Pancreas (tissue), 10 donors: ENCODE data around the gene GATAD2B. TPM values are rescaled to one million over a fixed set of nuclear protein-coding genes. Genes with fewer than 3 reads are reported as not detected.

Source experiments
- ATAC-seq, 4 donors: fragments of 200-7000 bp; cut with Tn5 transposase; one replicate each; pipeline versions ENCODE4 v1.8.0 to v1.9.1; 2020; ENCODE audit warnings: mild to moderate bottlenecking in 4 of 4, moderate library complexity in 4 of 4
- DNase-seq, 6 donors: peaks; one replicate each; pipeline ENCODE4 v3.0.0-alpha.2; 2020
- FAIRE-seq: peaks from 2 replicates; lab custom pipeline; 2012; peaks lifted over from hg19 to GRCh38; lab: Jason Lieb, UNC
- H3K27ac ChIP-seq, 4 donors: fragments of 200-600 bp; sonication (generic); 1 replicate in 3 of 4; 2 replicates in 1 of 4; pipeline versions ENCODE4 v1.5.0 to v1.8.0; 2020
- H3K27me3 ChIP-seq, 4 donors: fragments of 200-600 bp; one replicate each; pipeline ENCODE4 v1.8.0; 2021
- H3K36me3 ChIP-seq, 3 donors: fragments of 200-600 bp; sonication (generic) in 1 of 3; one replicate each; pipeline versions ENCODE4 v1.5.0 to v1.8.0; 2020 to 2021
- H3K4me1 ChIP-seq, 3 donors: fragments of 200-600 bp; one replicate each; pipeline ENCODE4 v1.8.0; 2021
- H3K4me3 ChIP-seq, 4 donors: fragments of 200-600 bp; sonication (generic) in 2 of 4; one replicate each; pipeline versions ENCODE4 v1.5.0 to v1.8.0; 2020 to 2021
- H3K9me3 ChIP-seq, 4 donors: fragments of 200-600 bp; one replicate each; pipeline ENCODE4 v1.8.0; 2021
- CTCF ChIP-seq, 4 donors: fragments of 200-600 bp; sonication (generic) in 3 of 4; IDR thresholded peaks; one replicate each; pipeline versions ENCODE4 v1.5.0 to v1.8.0; 2021; ENCODE audit warnings: antibody characterized with exemption in 4 of 4
- WGBS, 2 donors: extraction: QIAGEN DNeasy Blood & Tissue Kit; methylation state at CpG; one replicate each; pipeline ENCODE4 v1.1.7; 2013; 5-methylcytosine and 5-hydroxymethylcytosine counted together
- intact Hi-C, 3 donors: fragments of 100-400 bp; cut with DNase I; formaldehyde crosslinking; loops; one replicate each; pipeline versions ENCODE4 v1.11.1 to v1.14.2; 2022
- polyA plus RNA-seq, 2 donors: library from polyadenylated mRNA; stranded (reverse); fragments of 200-250 nt; gene quantifications; one replicate each; pipeline ENCODE4 v1.2.3, GENCODE V29; 2013
- total RNA-seq, 6 donors: library from RNA; stranded (reverse); fragmentation: NEBNext Ultra II Directional in 4 of 6; extraction: Animal tissue kit (Norgen Biotek cat#: 25700) in 4 of 6; gene quantifications; one replicate each; pipeline versions ENCODE4 v1.2.1 to v1.2.4, GENCODE V29; 2021 to 2023
- donor health status: healthy with polysubstance abuse.
- donor health status: DM: no; HTN: no; CAD: no; lungs with moderate emphysema.
- donor health status: DM: no; HTN: no; CAD: no.
- donor health status: control.
- donor health status: control.
- donor health status: Bipolar disorder and iron deficiency.
- donor health status: DM: yes; HTN: yes; CAD: no.
- donor health status: DM: no; HTN: no; CAD: no.
- donor health status: DM: no; HTN: no; CAD: no.
- donor health status: DM: yes; HTN: yes; CAD: no.

The GATAD2B gene
- total and polyA plus RNA-seq, 8 donors: 4.8 to 27.1 (median 16.2) TPM

- Histone ChIP-seq H3K4me1 (no peaks in the 10 kb centered on the region), H3K9me3 (no peaks in the 10 kb centered on the region), H3K4me3 (no peak overlapping the region), H3K27me3 (no peaks in the 10 kb centered on the region), H3K36me3 (peaks cover 0 to 10% (median under 1%) of the 10 kb centered on the region in 3 donors), H3K27ac (no peak overlapping the region)
- no peak for TF ChIP-seq CTCF (IDR thresholded peaks at IDR 0.05)
- DNase-seq (peak in 1 of 6 donors; percentile 66), ATAC-seq (no peak), FAIRE-seq (no peak)
- 87 to 95% methylated on average over 11 of the region's 11 CpGs for WGBS, 2 donors
- intact Hi-C loops: loop anchor here in 1 of 3 donors (10.0 kb wide), 2 partner anchors 118 to 148 kb away; no protein-coding TSS in a partner anchor
Observed at GRCh38 chr1:153942766-153943549, 20.2 kb upstream of the GATAD2B start.

- Histone ChIP-seq H3K4me3 (no peak overlapping the region), H3K36me3 (peaks cover 0 to 17% (median 10%) of the 10 kb centered on the region in 3 donors), H3K27me3 (no peaks in the 10 kb centered on the region), H3K27ac (no peak overlapping the region), H3K4me1 (no peaks in the 10 kb centered on the region), H3K9me3 (no peaks in the 10 kb centered on the region)
- 95 to 97% methylated on average over 34 of the region's 34 CpGs for WGBS, 2 donors
- no peak for TF ChIP-seq CTCF (IDR thresholded peaks at IDR 0.05)
- no peak for FAIRE-seq
- peak in 1 of 6 donors; percentile 61 for DNase-seq
- ATAC-seq: no peak
- intact Hi-C loops: loop anchor here in 1 of 3 donors (10.0 kb wide), 2 partner anchors 117 to 147 kb away; no protein-coding TSS in a partner anchor
Observed at GRCh38 chr1:153941826-153942725, 19.3 kb upstream of the GATAD2B start.

GRCh38 chr1:153940756-153941155 lies 18.0 kb upstream of the GATAD2B start:
- no peak for ATAC-seq
- intact Hi-C loops: loop anchor here in 1 of 3 donors (10.0 kb wide), 2 partner anchors 116 to 146 kb away; no protein-coding TSS in a partner anchor

GRCh38 chr1:153939476-153939875 lies 16.7 kb upstream of the GATAD2B start:
- TF ChIP-seq CTCF (IDR thresholded peaks at IDR 0.05): no peak
- DNase-seq: no peak
- Histone ChIP-seq H3K27ac (no peak overlapping the region), H3K9me3 (no peaks in the 10 kb centered on the region), H3K36me3 (peaks cover 0 to 34% (median 28%) of the 10 kb centered on the region in 3 donors), H3K27me3 (no peaks in the 10 kb centered on the region), H3K4me1 (no peaks in the 10 kb centered on the region), H3K4me3 (no peak overlapping the region)
- ATAC-seq: no peak
- FAIRE-seq: no peak
- 94 to 95% methylated on average over 12 of the region's 12 CpGs for WGBS, 2 donors
- intact Hi-C loops: loop anchor here in 1 of 3 donors (10.0 kb wide), 1 partner anchor 125 kb away; no protein-coding TSS in a partner anchor

More at GRCh38 chr1:153940756-153941155, 18.0 kb upstream of the GATAD2B start:
- Histone ChIP-seq H3K4me3 (no peak overlapping the region), H3K36me3 (peaks cover 0 to 31% (median 23%) of the 10 kb centered on the region in 3 donors), H3K27ac (no peak overlapping the region), H3K4me1 (no peaks in the 10 kb centered on the region), H3K9me3 (no peaks in the 10 kb centered on the region), H3K27me3 (no peaks in the 10 kb centered on the region)
- 95% methylated on average over 8 of the region's 8 CpGs for WGBS, 2 donors
- FAIRE-seq (no peak), DNase-seq (no peak)
- no peak for TF ChIP-seq CTCF (IDR thresholded peaks at IDR 0.05)
